T-helper 1 cell (primary cell): Measurements from ENCODE around the gene SP2.

ENCODE experiments used
- DNase-seq, 5 donors: peaks; one replicate each; pipeline ENCODE4 v3.0.0-alpha.2; 2012 to 2020
- total RNA-seq, 4 donors: gene quantifications; one replicate each; lab custom pipeline; 2026; lab: John Stamatoyannopoulos, UW

Gene SP2
- total RNA-seq, result 6.4 to 9.7 (median 7.9) reads per million in 4 donors

- peak; percentile 96 to 100 (median 99) for DNase-seq
These were observed at the start of gene SP2 for GRCh38 chr17:47895856-47896671. TSS of gene SP2 (plus strand) at chr17:47896236. CDS start at chr17:47896287, 51 bp downstream.

DNA sequence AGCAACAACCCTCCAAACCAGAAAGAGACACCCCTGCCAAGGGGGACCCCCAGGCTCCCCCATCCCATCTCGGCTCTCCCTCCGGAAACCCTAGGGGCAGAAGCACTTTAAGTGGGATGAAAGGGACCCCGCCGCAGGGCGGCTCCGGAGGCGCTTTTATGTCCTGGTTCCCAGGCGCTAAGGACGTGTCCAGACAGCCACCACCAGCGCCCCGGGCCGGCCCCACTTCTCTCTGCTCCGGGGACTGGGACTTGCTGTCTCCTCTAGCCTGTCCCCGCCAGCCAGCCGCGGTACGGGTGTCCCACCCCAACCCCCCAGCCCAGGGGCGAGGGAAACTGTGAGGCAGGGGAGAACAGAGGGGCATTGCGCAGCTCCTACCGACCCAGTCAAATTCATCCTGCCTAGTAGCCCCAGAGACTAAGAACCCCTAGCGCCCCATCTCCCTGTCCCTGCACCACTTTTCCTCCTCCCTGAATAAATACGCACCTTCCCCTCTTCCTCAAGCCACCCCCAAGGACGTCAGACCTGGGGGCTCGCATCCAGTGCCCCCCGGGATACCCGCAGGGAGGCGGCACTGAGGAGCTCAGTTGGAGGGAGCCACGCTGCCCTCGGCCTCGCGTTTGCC is 49.2 kb upstream of the SP2 start:
- DNase-seq, result no peak

- peak in 2 of 5 donors; percentile 20 to 42 for DNase-seq
These were observed 48.5 kb upstream of the SP2 start for GRCh38 chr17:47847341-47848197.

GRCh38 chr17:47848198-47848513 is 47.9 kb upstream of the SP2 start:
- DNase-seq, result no peak

DNA sequence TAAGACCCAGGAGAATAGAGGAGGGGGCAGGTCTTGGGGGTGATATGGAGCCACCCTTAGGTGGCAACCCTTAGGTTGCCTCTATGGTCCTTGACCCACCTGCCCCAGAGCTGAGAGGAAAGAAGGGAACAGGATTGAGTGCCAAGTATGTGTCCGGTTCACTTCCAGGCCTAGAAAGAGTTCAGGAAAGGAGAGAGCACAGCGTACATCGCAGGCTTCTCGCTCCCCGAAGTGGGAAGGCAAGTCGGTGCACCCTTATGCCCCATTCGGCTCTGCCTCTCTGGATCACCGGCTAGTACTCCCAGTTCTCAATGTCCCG is 45.7 kb upstream of the SP2 start:
- no peak for DNase-seq

GRCh38 chr17:47850692-47851573 is 45.1 kb upstream of the SP2 start, which contains the start of gene SP6:
TSS of gene SP6 (minus strand) at chr17:47851163. CDS start at chr17:47848429, 2,734 bp downstream.
- DNase-seq, result peak; percentile 36 to 50 (median 47)

- DNase-seq, result no peak
These were observed 44.3 kb upstream of the SP2 start for GRCh38 chr17:47851764-47852112.

GRCh38 chr17:47852113-47852949 is 43.7 kb upstream of the SP2 start:
- DNase-seq, result no peak

DNA sequence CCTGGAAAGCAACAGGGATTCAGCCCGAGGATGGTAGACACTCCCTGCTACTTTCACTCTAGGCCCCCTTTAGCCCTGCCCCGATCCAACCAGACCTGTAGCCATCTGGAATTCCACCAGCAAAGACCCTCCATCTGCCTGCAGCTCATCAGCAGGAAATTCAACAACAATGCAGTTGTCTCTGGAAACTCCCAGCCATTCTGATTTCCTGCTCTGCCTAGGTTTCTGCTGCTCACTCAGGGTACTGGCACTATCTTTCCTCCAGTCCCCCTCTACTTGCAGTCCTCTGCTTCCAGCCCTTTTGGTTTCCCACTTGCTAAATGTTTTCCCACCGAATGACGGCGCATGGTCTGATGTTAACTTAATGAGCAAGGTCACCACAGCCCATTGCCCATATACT is 42.4 kb upstream of the SP2 start:
- DNase-seq, result no peak

GRCh38 chr17:47855737-47856136 is 40.3 kb upstream of the SP2 start:
- no peak for DNase-seq

DNA sequence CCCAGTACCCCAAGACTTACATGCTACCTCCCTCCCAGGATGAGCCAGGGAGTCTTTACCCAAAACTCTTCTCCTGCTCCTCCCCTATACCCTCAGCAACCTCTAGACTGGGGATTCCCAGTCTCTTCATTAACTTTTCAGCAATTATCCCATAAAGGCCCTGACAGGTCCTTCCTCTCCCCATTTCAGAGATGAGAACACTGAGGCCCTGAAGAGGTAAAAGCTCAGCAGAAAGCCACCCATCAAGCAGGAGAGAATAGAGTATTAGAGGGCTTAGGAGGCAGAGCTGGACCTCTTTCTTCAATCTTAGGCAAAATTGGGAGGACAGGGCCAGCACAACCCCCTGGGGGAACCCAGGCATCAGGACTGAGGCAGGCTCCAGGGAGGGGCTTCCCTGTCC is 39.2 kb upstream of the SP2 start:
- no peak for DNase-seq

DNA sequence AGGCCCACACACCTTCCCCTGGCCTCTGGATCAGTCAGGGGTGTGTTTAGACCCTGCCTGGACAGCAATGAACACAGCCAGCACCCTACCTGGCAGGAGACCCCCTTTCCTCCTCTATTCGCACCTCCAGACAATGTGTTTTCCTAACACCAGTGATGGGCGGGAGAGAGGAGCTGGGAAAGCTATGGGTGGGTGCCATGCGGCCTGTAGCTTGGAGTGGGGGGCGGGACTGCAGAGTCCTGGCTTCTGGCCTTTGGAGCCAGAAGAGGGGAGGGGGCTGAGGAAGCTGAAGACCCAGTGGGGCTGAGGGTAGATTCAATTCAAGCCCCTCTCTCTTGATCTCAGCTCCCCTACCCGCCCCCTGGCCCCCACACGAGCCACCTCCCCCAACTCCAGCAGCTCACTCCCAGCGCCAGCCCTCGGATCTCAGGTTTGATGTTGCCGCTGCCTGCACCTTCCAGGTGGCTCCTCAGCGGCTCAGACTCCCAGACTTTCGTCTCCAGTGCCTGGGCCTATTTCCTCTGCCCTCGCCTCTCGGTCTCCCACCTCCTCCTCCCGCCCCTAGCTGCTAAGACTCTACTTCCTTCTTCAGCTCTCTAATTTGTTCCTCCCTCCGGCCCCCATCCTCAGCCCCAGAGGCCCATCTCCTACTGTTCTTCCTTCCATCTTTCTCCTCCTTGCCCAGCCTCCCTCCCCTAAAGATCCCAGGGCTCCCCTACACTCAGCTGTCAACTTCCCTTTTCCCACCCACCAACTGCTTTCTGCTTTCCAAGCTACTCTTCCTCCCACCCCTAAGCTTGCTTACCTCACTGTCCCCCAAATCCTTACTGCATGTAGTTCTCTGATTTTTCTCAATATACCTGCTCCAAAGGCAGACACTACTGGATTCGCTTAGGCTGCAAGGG is 38.2 kb upstream of the SP2 start:
- DNase-seq, result no peak

GRCh38 chr17:47860386-47860785 is 35.6 kb upstream of the SP2 start:
- no peak for DNase-seq

- DNase-seq, result no peak
These were observed 33.2 kb upstream of the SP2 start for GRCh38 chr17:47862621-47863440.

GRCh38 chr17:47864791-47865216 is 31.2 kb upstream of the SP2 start:
- peak in 1 of 5 donors; percentile 59 for DNase-seq

- no peak for DNase-seq
These were observed 29.1 kb upstream of the SP2 start for GRCh38 chr17:47866941-47867340.

GRCh38 chr17:47867813-47868533 is 28.1 kb upstream of the SP2 start:
- no peak for DNase-seq

GRCh38 chr17:47869114-47869513 is 26.9 kb upstream of the SP2 start:
- DNase-seq, result no peak

DNA sequence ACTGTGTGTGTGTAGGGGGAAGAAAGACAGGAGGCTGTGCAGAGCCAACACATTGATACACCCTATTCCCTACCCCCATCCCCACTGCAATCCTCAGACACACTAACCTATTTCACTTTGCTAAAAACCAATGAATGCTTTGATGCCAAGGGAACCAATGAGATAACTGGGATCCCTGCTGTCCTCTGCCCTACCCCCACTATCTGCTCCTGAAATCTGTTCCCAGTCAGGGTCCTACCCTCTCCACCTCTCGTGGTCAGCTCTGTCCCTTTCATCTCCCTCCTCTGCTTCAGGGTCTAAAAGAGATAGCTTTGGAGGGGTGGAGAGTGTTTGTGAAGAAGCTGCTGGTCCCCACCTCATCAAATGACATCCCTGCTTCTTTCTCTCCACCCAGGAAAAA is 26.0 kb upstream of the SP2 start:
- DNase-seq, result no peak
